GM18867 (cell line): Measurements from ENCODE around the gene STX18.
"Not testable (repeated sequence)": the region's sequence is repeated elsewhere in the genome, so short reads cannot be mapped to it uniquely, and the experiment has no call there.

Experiments
- ATAC-seq: cut with Tn5 transposase; IDR thresholded peaks from one replicate; pipeline ENCODE4 v1.9.1; 2021; ENCODE audit warnings: mild to moderate bottlenecking, moderate library complexity; ENCODE audit not compliant: unreplicated experiment

The STX18 gene

GRCh38 chr4:4512282-4512681 lies 29.6 kb downstream of the STX18 start:
- ATAC-seq = no peak

DNA sequence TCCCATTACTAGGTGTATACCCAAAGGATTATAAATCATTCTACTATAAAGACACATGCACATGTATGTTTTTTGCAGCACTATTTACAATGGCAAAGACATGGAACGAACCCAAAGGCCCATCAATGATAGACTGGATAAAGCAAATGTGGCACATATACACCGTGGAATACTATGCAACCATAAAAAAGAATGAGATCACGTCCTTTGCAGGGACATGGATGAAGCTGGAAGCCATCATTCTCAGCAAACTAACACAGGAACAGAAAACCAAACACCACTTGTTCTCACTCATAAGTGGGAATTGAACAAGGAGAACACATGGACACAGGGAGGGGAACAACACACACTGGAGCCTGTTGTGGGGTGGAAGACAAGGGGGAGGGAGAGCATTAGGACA lies 31.2 kb downstream of the STX18 start:
- ATAC-seq = not testable (repeated sequence)

- no peak for ATAC-seq
Measured at GRCh38 chr4:4509521-4509920, 32.3 kb downstream of the STX18 start.

DNA sequence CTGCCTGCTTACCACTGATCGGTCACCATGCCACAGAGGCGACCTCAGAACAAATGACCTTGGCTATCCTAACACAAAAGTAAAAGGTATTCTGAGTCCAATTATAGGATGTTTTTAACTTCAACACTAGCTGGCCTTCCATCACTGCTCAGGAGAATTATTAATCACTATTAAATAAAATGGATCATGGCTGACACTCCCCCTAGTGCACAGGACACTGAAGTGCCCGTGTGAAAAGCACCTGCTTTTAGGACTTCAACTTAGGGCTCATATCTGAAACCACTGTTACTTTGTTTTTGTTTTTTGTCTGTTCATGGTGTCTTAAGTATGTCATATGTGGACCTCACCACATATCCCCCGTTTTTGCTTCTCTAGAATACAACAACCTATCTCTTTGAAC lies 33.9 kb downstream of the STX18 start:
- ATAC-seq = no peak

DNA sequence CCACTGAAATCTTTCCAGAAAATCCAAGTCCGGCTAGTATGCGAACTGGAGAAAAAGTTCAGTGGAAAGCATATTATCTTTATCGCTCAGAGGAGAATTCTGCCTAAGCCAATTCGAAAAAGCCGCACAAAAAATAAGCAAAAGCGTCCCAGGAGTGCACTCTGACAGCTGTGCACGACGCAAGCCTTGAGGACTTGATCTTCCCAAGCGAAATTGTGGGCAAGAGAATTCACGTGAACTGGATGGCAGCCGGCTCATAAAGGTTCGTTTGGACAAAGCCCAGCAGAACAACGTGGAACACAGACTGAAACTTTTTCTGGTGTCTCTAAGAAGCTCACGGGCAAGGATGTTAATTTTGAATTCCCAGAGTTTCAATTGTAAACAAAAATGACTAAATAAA lies 34.4 kb downstream of the STX18 start:
- no peak for ATAC-seq

- no peak for ATAC-seq
Measured at GRCh38 chr4:4506961-4507360, 34.9 kb downstream of the STX18 start.

GRCh38 chr4:4505211-4505610 lies 36.6 kb downstream of the STX18 start:
- ATAC-seq = not testable (repeated sequence)

DNA sequence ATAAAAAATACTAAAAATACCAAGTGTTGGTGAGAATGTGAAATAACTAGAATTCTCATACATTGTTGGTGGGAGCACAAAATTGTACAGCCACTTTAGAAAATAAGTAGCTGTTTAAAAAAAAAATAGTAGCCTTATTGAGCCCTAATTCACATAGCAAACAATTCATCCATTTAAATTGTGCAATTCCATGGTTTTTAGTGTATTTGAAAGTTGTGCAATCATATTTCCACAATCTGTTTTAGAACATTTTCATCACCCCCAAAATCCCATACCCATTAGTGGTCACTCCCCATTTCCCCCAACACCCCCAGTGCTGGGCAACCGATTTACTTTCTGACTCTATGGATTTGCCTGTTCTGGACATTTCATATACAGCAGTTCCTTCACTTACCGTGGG lies 37.1 kb downstream of the STX18 start:
- ATAC-seq = no peak

- no peak for ATAC-seq
Measured at GRCh38 chr4:4502694-4503311, 39.0 kb downstream of the STX18 start.

DNA sequence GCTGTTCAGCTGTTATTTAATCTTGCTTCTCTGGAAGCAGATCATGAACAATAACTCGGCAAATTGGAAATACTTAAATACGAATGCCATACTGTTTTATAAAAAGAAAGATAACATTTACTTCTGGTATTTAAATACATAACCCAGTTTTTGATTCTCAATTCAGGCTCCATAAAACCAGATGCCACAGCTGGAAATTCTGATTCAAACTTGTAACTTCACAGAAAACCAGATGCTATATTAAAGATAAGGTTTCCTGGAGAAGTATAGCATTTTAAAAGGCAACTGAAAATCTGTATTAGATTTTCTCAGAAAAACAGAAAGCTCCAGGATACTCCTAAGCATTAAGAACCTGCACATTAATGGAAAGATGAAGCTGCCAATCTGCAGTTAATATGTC lies 40.2 kb downstream of the STX18 start:
- ATAC-seq = no peak

DNA sequence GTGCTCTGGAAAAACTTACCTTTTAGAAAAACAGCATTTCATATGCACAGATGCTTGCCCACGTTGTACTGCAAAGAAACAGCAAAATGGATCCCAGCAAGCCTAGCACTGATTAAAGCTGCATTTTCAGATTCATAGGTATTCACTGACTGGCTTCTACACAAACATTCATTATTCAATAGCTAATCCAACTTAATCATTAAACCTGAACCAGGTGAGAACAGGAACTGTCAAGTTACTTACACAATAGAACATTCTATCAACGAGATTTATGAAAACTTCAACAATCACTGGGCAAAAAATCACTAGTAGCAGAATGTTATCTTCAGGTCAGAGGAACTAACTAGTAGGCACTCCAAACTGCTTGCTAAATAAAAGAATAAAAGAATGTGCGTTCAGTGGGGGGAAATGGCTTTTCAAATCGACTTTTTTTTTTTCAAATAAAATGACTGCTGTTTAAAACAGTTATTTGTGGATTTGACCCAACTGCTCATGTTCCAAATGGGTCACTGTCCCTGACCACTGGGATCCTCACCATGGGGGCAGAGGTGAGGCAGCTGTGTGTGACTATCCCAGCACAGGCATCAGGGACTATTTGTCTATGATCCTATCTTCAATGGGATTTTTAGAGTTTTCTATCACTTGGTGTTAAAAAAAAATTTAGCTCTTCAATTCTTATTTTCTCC lies 42.3 kb downstream of the STX18 start:
- no peak for ATAC-seq

GRCh38 chr4:4496592-4497372 lies 45.1 kb downstream of the STX18 start:
- ATAC-seq = no peak

GRCh38 chr4:4494882-4495281 lies 47.0 kb downstream of the STX18 start:
- no peak for ATAC-seq

GRCh38 chr4:4492161-4492847 lies 49.5 kb downstream of the STX18 start:
- ATAC-seq = peak; percentile 69

DNA sequence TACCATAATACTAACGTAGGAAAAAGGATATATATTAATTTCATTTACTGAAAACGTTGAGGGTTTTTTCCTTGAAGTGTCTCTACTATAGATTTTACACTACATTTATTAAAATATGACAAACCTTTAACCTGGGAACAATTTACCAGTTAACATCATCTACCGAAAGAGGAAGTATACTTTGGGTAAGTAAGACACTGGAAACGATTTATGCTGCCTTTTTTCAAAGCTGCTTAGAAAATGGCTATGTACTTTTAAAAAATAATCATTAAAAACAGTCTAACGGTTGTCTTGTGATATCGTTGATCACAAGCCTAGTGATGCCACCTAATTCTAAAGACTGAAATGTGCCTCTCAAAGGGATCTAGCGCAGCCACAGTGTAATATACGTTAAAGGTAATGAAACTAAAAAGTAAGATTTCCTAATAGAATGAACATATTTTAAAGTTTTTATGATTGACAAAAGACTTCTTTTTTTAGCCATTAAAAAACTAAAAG lies 50.4 kb downstream of the STX18 start:
- ATAC-seq = no peak

DNA sequence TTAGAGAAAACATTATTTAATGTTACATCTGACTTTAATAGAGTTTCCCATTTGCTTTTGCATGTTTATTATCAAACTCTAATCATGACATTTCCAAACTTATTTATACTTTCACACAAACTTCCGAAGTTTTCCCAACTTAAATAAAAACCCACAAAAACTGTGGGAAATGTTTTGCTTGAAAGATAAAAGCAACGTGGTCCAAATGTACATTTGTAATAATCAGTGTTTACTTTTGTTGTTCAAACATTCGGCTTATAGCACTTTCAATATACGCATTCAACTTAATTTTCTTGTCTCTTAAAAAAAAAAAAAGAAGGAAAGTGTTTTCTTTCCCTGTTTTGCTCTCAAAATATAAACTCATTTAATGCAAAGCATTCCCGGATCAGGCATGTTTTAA lies 51.0 kb downstream of the STX18 start:
- ATAC-seq = no peak

GRCh38 chr4:4490041-4490440 lies 51.8 kb downstream of the STX18 start:
- no peak for ATAC-seq

DNA sequence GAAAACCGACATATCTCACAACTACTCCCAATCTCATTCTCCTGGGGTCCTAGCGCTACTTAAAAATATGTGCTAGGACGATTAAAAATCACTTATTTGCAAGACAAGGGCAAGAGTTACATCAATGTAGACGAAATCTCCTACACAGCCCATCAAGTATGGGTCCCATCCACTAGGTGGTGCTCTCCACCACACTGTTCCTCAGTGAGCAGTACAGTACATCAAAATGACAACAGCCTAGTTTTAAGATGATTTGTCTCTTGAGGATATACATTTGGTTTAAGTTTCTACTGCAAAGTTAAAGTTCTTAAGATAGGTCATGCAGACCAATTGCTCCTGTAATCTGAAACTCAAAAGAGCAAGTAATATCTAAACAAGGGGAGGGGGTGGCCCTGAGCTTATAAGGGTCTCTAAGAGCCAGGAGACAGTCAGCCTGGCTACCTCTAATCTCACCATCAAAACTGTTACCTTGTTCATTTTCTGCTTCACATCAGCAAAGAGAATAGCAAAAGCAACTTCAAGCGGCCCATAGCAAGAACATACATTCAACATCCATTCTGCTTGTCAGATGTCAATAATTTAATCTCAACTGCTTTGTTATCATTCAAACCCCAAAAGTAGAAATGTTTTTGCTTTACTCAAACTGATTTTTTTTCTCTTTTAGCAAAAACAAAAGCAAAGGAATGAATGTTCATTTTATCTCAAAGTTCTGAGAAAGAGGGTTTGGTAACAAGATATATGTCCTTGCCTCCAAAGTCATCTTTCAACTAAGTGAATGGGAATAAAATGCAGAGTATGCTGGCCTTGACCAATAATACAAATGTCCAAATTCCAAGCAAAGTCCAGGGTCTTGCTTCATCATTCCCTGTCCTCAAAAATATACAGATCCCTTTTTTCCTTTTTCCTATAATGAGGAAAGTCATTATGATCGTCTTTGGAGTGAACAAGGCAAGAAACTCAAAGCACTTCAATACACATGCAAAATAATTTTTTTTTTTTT lies 53.1 kb downstream of the STX18 start:
- ATAC-seq = peak; percentile 74

- no peak for ATAC-seq
Measured at GRCh38 chr4:4486969-4487368, 54.9 kb downstream of the STX18 start.

GRCh38 chr4:4485806-4486205 lies 56.0 kb downstream of the STX18 start:
- no peak for ATAC-seq
